Upper lobe of right lung (tissue), 1 donor: ENCODE data around the gene DNAJC15. TPM values are rescaled to one million over a fixed set of nuclear protein-coding genes. Genes with fewer than 3 reads are reported as not detected.

ENCODE experiments used
- ATAC-seq: fragments of 200-7000 bp; cut with Tn5 transposase; one replicate; pipeline ENCODE4 v1.9.1; 2020; ENCODE audit warnings: mild to moderate bottlenecking, moderate library complexity
- DNase-seq: peaks from one replicate; pipeline ENCODE4 v3.0.0-alpha.2; 2020
- H3K27ac ChIP-seq: fragments of 200-600 bp; one replicate; pipeline ENCODE4 v1.8.0; 2022
- H3K27me3 ChIP-seq: fragments of 200-600 bp; one replicate; pipeline ENCODE4 v1.8.0; 2022; ENCODE audit warnings: mild to moderate bottlenecking
- H3K36me3 ChIP-seq: fragments of 200-600 bp; one replicate; pipeline ENCODE4 v1.8.0; 2022
- H3K4me1 ChIP-seq: fragments of 200-600 bp; one replicate; pipeline ENCODE4 v1.8.0; 2022
- H3K4me3 ChIP-seq: fragments of 200-600 bp; one replicate; pipeline ENCODE4 v1.8.0; 2022; ENCODE audit warnings: mild to moderate bottlenecking
- H3K9me3 ChIP-seq: fragments of 200-600 bp; one replicate; pipeline ENCODE4 v1.8.0; 2022
- intact Hi-C: fragments of 100-400 bp; cut with DNase I; formaldehyde crosslinking; loops from one replicate; pipeline ENCODE4 v1.11.0; 2022
- total RNA-seq: library from RNA; stranded (reverse); fragmentation: NEBNext Ultra II Directional; extraction: Animal tissue kit (Norgen Biotek cat#: 25700); gene quantifications from one replicate; pipeline ENCODE4 v1.2.1, GENCODE V29; 2021
- TF ChIP-seq, protein P1 (sequence below): fragments of 200-600 bp; IDR thresholded peaks from one replicate; pipeline ENCODE4 v1.8.0; 2022; ENCODE audit warnings: antibody characterized with exemption
- donor health status: DM: no; HTN: yes; CAD: no; lungs with severe emphysema.

DNAJC15 gene
- total RNA-seq, 1 donor from 2014 or later, result 15.1 TPM

DNA sequence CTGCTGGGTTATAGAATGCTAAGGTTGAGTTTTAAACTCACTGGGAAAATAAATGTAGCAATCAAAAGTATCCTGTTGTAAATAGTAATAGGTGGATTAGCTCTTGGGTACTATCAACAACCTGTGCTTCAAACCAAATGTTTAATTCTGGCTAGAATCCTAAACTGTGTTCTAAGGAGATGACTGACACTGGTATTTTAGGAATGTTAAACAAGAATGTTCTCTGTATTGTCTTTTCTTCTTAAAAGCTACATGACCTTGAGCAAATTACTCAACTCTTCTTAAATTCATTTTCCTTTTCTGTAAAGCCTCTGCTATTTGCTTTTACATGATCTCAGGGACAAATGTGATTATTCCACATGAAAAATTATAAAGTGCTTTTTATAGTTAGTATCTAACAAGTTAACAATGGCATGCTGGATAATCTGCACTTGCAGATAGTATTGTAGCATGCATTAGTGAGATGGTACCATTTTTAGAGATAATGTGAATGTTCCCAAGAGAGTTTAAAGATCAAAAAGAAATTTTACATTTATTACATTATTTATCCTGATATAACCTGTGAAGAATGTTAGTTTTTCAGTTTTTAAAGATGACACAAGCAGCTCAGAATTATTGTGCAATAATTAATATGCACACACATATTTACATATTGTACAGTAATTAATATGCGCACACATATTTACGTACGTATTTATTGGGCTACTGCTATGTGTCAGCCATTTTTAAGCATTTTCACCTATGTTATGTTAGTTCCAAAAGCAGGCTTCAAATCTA is 17.7 kb upstream of the DNAJC15 start:
- H3K27me3 ChIP-seq, result no peaks in the 10 kb centered on the region
- H3K36me3 ChIP-seq, result no peaks in the 10 kb centered on the region
- no peaks in the 10 kb centered on the region for H3K9me3 ChIP-seq
- peaks cover 3% of the 10 kb centered on the region for H3K4me1 ChIP-seq
- TF ChIP-seq, protein P1, sequence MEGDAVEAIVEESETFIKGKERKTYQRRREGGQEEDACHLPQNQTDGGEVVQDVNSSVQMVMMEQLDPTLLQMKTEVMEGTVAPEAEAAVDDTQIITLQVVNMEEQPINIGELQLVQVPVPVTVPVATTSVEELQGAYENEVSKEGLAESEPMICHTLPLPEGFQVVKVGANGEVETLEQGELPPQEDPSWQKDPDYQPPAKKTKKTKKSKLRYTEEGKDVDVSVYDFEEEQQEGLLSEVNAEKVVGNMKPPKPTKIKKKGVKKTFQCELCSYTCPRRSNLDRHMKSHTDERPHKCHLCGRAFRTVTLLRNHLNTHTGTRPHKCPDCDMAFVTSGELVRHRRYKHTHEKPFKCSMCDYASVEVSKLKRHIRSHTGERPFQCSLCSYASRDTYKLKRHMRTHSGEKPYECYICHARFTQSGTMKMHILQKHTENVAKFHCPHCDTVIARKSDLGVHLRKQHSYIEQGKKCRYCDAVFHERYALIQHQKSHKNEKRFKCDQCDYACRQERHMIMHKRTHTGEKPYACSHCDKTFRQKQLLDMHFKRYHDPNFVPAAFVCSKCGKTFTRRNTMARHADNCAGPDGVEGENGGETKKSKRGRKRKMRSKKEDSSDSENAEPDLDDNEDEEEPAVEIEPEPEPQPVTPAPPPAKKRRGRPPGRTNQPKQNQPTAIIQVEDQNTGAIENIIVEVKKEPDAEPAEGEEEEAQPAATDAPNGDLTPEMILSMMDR, result no peak
- no peak overlapping the region for H3K27ac ChIP-seq
- no peak for DNase-seq
- intact Hi-C loops, result no loop called here
- no peak overlapping the region for H3K4me3 ChIP-seq
- ATAC-seq, result peak; percentile 40

DNA sequence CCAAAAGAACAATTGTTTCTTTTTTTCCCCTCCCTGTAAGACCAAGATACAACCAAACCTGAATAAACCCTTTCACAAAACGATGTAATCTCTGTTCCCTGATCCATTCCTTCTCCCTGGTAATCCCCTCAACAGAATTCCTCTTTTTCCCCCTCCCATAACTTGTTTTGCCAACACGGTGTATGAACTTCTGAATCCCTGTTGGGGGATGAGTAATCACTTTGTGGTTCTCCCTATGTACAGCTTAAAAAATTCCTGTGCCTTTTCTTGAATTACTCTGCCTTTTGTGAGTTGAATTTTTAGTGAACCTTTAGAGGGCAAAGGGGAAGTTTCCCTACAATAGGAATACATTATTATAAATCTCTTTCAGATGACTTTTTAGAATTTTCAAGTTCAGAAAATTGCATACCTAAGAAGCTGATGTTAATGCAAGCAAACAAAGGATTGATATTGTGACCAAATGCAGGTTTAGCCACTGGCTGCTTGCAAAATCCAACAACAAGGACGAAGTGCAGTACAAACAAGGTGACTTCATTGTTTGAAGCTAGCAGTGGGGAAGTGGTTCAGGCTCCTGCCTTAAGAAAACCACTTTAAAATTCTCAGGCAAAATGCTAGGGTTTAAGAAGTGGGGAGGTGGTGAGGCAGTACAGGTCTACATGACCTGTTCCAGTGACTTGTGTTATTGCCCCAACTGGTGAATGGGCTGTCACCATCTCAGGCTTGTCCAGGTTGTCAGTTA is 16.3 kb upstream of the DNAJC15 start:
- DNase-seq (no peak), ATAC-seq (peak; percentile 67)
- Histone ChIP-seq H3K4me1 (peaks cover 3% of the 10 kb centered on the region), H3K27me3 (no peaks in the 10 kb centered on the region), H3K4me3 (no peak overlapping the region), H3K27ac (no peak overlapping the region), H3K9me3 (no peaks in the 10 kb centered on the region), H3K36me3 (no peaks in the 10 kb centered on the region)
- intact Hi-C loops, result no loop called here
- TF ChIP-seq, protein P1, result no peak

DNA sequence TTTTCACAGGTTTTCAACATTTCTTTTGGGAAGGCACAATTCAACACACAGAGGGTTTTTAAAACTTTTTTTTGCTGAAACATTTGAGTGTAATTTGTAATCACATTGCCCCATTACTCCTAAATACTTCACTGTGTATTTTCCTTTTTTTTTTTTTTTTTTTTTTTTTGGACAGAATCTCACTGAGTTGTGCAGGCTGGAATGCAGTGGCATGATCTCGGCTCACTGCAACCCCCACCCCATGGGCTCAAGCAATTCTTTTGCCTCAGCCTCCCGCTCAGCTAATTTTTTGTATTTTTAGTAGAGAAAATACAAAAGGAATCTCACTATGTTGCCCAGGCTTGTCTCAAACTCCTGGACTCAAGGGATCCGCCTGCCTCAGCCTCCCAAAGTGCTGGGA is 14.8 kb upstream of the DNAJC15 start:
- Histone ChIP-seq H3K36me3 (no peaks in the 10 kb centered on the region), H3K27ac (no peak overlapping the region), H3K9me3 (no peaks in the 10 kb centered on the region), H3K4me3 (no peak overlapping the region), H3K27me3 (no peaks in the 10 kb centered on the region), H3K4me1 (peaks cover 3% of the 10 kb centered on the region)
- ATAC-seq (no peak), DNase-seq (no peak)
- intact Hi-C loops, result no loop called here
- TF ChIP-seq, protein P1, result no peak

DNA sequence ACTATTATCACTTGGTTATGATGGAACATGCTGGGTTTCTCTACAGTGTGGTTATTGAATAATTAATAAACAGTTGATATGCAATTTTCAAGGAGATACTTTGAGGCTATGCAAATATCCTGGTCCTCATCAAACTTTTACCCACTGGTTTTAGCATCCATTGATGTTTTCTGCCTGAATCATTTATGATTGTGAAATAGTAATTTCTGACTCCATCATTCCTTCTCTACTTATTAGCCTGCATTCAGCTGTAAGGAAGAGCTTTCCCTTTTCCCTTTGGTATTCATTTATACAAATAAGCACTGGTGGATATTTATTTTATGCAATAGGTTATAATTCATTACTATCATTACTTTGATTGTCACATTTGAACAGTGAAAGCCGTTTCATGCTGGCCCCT is 13.9 kb upstream of the DNAJC15 start:
- H3K9me3 ChIP-seq, result no peaks in the 10 kb centered on the region
- no peak overlapping the region for H3K27ac ChIP-seq
- H3K4me1 ChIP-seq, result peaks cover 3% of the 10 kb centered on the region
- intact Hi-C loops, result no loop called here
- ATAC-seq, result no peak
- no peaks in the 10 kb centered on the region for H3K36me3 ChIP-seq
- no peaks in the 10 kb centered on the region for H3K27me3 ChIP-seq
- TF ChIP-seq, protein P1, result no peak
- DNase-seq, result no peak
- no peak overlapping the region for H3K4me3 ChIP-seq

DNA sequence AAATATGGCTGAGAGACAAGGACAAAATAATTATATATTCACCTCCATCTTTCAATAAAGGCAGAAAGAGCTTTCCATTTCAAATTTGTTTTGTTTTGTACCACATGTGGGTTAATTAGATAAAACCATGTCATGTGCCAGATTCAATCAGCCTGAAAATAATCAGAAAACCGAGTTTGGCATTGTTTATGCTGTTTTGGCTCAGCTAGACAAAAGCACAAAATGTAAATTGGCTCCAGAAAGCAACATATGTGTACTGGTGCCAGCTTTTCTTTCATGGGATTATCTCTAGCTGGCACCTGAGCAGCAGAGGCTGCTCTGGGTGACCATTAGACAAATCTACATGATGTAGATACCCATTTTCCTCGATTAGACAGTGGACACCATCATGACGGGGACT is 9.2 kb upstream of the DNAJC15 start:
- TF ChIP-seq, protein P1, result no peak
- DNase-seq, result no peak
- no peaks in the 10 kb centered on the region for H3K36me3 ChIP-seq
- no peak for ATAC-seq
- H3K4me3 ChIP-seq, result no peak overlapping the region
- H3K4me1 ChIP-seq, result no peaks in the 10 kb centered on the region
- intact Hi-C loops, result no loop called here
- no peak overlapping the region for H3K27ac ChIP-seq
- H3K27me3 ChIP-seq, result no peaks in the 10 kb centered on the region
- H3K9me3 ChIP-seq, result no peaks in the 10 kb centered on the region
